Activated naive CD4-positive, alpha-beta T cell treated with Interleukin-2 at 50 U/mL for 16 hours (primary cell): ENCODE data around the gene LNPEP.
"Not testable (repeated sequence)": the region's sequence is repeated elsewhere in the genome, so short reads cannot be mapped to it uniquely, and the experiment has no call there.

Source experiments
- DNase-seq: peaks from one replicate; pipeline ENCODE4 v3.0.0-alpha.2; 2020

The LNPEP gene

GRCh38 chr5:97071101-97071500 lies 135.2 kb downstream of the LNPEP start:
- no peak for DNase-seq

GRCh38 chr5:97071993-97072392 lies 136.1 kb downstream of the LNPEP start:
- DNase-seq = no peak

- no peak for DNase-seq
Observed at GRCh38 chr5:97072696-97073095, 136.8 kb downstream of the LNPEP start.

GRCh38 chr5:97073420-97073819 lies 137.5 kb downstream of the LNPEP start:
- no peak for DNase-seq

GRCh38 chr5:97074859-97075489 lies 139.1 kb downstream of the LNPEP start:
- no peak for DNase-seq

GRCh38 chr5:97075649-97076048 lies 139.8 kb downstream of the LNPEP start:
- DNase-seq = no peak

GRCh38 chr5:97076098-97076497 lies 140.2 kb downstream of the LNPEP start:
- DNase-seq = no peak

GRCh38 chr5:97077246-97077645 lies 141.4 kb downstream of the LNPEP start:
- DNase-seq = no peak

- no peak for DNase-seq
Observed at GRCh38 chr5:97078958-97079743, 143.3 kb downstream of the LNPEP start.

GRCh38 chr5:97084782-97085458 lies 149.0 kb downstream of the LNPEP start:
- DNase-seq = not testable (repeated sequence)

- no peak for DNase-seq
Observed at GRCh38 chr5:97085459-97086181, 149.7 kb downstream of the LNPEP start.
